T-helper 1 cell treated with Interleukin-12 subunit alpha and Interleukin-12 subunit beta and Interleukin-4 antibody, amounts not matched to agents 30 μg/mL and 1 μg/mL, for 36 hours (primary cell): ENCODE results near the gene USP30.

ENCODE experiments used
- H3K27ac Mint-ChIP-seq: one replicate; pipeline ENCODE4 v1.8.0; 2021; ENCODE audit warnings: mild to moderate bottlenecking, mixed read lengths
- H3K27me3 Mint-ChIP-seq: one replicate; pipeline ENCODE4 v1.8.0; 2021; ENCODE audit warnings: low read depth, mixed read lengths
- H3K36me3 Mint-ChIP-seq: one replicate; pipeline ENCODE4 v1.8.0; 2021; ENCODE audit warnings: low read depth, mixed read lengths
- H3K4me1 Mint-ChIP-seq: one replicate; pipeline ENCODE4 v1.8.0; 2021; ENCODE audit warnings: low read depth, mixed read lengths
- H3K4me3 Mint-ChIP-seq: one replicate; pipeline ENCODE4 v1.8.0; 2021; ENCODE audit warnings: mild to moderate bottlenecking, moderate library complexity, mixed read lengths
- H3K9me3 Mint-ChIP-seq: one replicate; pipeline ENCODE4 v1.8.0; 2021; ENCODE audit warnings: mixed read lengths

Gene USP30

DNA sequence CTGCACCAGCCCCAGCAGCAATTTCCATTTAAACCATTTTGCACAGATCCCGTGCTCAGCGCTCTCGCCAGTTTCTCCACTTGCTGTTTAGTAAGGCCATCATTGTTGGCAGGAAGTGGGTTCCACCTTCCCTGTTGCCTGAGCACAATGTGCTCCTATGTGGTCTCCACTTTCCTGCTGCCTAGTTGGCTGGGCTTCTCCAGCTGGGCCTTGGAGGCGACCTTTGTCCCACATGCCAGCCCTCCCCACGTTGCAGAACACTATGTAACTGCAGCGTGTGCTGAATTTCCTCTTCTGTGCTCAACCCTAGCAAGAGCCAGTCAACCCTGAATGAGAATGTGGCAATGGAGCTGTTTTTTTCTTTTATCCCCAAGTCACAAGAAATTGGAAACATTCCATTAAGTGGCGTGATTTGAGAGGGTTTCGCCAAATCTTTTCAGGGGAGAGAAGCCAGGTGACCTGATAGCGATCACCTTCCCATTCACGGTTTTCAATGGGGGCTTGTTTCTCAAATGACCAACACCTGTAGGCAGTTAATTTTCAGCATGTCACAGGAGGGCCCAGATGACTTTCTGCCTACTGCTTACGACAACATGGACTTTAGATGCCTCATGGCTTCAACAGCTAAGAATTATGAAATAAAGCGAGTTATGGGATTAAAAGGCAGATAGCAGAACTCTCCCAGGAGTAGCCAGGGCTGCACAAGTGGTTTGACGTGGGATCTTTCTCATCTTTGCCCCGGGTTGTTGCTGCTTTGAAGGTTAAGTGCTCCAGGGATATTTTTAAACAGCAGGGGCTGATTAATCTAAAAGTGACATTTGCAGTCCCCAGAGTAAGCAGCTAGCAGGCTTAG is 63.6 kb downstream of the USP30 start, which contains the start of gene ACACB:
TSS of gene ACACB (plus strand) at position 830 of the 853 bp plus-strand sequence. CDS start 22,819 bp downstream, outside the sequence.
- H3K27ac Mint-ChIP-seq, result no peak within 1 kb of the TSS
- H3K9me3 Mint-ChIP-seq, result no peaks in the 10 kb centered on the region
- H3K4me1 Mint-ChIP-seq, result peaks cover 6% of the 10 kb centered on the region
- no peaks in the 10 kb centered on the region for H3K36me3 Mint-ChIP-seq
- no peak within 1 kb of the TSS for H3K4me3 Mint-ChIP-seq
- no peaks in the 10 kb centered on the region for H3K27me3 Mint-ChIP-seq

GRCh38 chr12:109116611-109116949 is 64.2 kb downstream of the USP30 start:
- Mint-ChIP-seq H3K4me3 (no peak overlapping the region), H3K27ac (no peak overlapping the region), H3K4me1 (peaks cover 6% of the 10 kb centered on the region), H3K36me3 (no peaks in the 10 kb centered on the region), H3K27me3 (no peaks in the 10 kb centered on the region), H3K9me3 (no peaks in the 10 kb centered on the region)

GRCh38 chr12:109120095-109120494 is 67.7 kb downstream of the USP30 start:
- Mint-ChIP-seq H3K4me1 (peaks cover under 1% of the 10 kb centered on the region), H3K27ac (no peak overlapping the region), H3K27me3 (no peaks in the 10 kb centered on the region), H3K4me3 (no peak overlapping the region), H3K9me3 (no peaks in the 10 kb centered on the region), H3K36me3 (no peaks in the 10 kb centered on the region)

GRCh38 chr12:109120557-109120956 is 68.2 kb downstream of the USP30 start:
- H3K4me1 Mint-ChIP-seq, result no peaks in the 10 kb centered on the region
- H3K4me3 Mint-ChIP-seq, result no peak overlapping the region
- no peaks in the 10 kb centered on the region for H3K27me3 Mint-ChIP-seq
- H3K27ac Mint-ChIP-seq, result no peak overlapping the region
- H3K9me3 Mint-ChIP-seq, result no peaks in the 10 kb centered on the region
- H3K36me3 Mint-ChIP-seq, result no peaks in the 10 kb centered on the region

GRCh38 chr12:109121346-109121880 is 69.0 kb downstream of the USP30 start:
- Mint-ChIP-seq H3K27ac (no peak overlapping the region), H3K9me3 (no peaks in the 10 kb centered on the region), H3K4me3 (no peak overlapping the region), H3K36me3 (no peaks in the 10 kb centered on the region), H3K4me1 (no peaks in the 10 kb centered on the region), H3K27me3 (no peaks in the 10 kb centered on the region)

DNA sequence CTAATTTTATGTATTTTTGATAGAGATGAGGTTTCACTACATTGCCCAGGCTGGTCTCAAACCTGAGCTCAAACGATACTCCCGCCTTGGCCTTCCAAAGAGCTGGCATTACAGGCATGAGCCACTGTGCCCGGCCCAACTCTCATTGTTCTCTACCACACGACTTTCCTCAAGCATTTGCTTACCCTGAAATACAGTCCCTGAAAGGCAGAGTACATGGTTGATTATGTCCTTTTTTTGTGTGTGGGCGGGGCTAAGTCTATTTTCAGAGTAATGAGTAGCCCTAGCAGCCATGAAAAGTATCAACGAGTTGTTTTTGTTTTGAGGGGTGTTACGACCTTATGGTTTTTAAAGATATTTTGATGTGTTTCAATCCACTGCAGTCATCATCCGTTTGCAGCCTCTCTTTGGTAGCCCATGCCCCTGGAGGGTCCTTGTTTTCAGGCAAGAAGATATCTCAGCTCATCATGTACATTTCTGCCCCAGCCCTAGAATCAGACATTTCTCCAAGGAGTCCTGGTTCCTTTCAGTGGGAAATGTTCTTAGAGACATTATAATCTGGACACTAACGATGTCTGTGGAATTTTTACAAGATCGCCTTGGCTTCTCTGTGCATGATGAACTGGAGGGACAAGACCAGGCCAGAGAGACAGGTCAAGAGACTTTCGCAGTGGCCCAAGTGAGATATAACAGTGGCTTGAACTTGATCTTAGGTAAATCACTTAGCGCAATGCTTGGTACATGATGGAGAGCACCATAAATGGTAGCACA is 72.7 kb downstream of the USP30 start:
- Mint-ChIP-seq H3K27me3 (no peaks in the 10 kb centered on the region), H3K27ac (no peak overlapping the region), H3K4me3 (no peak overlapping the region), H3K4me1 (no peaks in the 10 kb centered on the region), H3K36me3 (no peaks in the 10 kb centered on the region), H3K9me3 (no peaks in the 10 kb centered on the region)

GRCh38 chr12:109125791-109126190 is 73.4 kb downstream of the USP30 start:
- Mint-ChIP-seq H3K27ac (no peak overlapping the region), H3K27me3 (no peaks in the 10 kb centered on the region), H3K4me3 (no peak overlapping the region), H3K9me3 (no peaks in the 10 kb centered on the region), H3K36me3 (no peaks in the 10 kb centered on the region), H3K4me1 (no peaks in the 10 kb centered on the region)

GRCh38 chr12:109126784-109127183 is 74.4 kb downstream of the USP30 start:
- no peaks in the 10 kb centered on the region for H3K27me3 Mint-ChIP-seq
- H3K27ac Mint-ChIP-seq, result no peak overlapping the region
- no peaks in the 10 kb centered on the region for H3K9me3 Mint-ChIP-seq
- H3K4me1 Mint-ChIP-seq, result no peaks in the 10 kb centered on the region
- no peak overlapping the region for H3K4me3 Mint-ChIP-seq
- no peaks in the 10 kb centered on the region for H3K36me3 Mint-ChIP-seq

DNA sequence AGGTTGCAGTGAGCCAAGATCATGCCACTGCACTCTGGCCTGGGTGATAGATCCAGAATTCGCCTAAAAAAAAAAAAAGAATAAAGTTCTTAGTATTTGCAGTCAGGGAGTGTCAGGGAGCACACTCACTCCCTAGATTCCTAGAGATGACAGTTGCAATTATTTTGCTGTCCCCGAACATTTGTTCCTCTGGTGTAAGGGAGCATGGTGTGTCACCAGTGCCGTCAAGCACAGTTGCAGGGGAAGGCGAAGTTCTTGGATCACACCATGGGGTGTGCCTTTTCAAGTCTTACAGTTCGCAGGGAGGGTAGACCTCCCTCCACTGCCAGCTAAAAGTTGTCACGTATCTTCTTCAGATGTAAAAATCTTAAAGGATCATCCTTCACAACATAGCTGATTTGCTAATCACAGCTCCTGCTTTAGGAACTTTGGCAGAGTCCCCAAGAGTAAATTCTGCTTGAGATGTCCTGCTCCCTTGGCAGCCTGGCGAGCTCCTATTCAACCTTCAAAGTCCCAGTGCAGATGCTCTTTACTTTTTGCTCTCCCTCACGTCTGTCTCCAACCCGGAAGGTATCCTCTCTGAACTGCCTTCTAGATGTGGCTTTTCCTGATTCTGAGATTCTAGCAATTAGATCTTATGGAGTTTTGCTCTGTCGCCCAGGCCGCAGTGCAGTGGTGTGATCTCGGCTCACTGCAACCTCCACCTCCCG is 75.3 kb downstream of the USP30 start:
- Mint-ChIP-seq H3K36me3 (no peaks in the 10 kb centered on the region), H3K9me3 (no peaks in the 10 kb centered on the region), H3K27me3 (no peaks in the 10 kb centered on the region), H3K27ac (no peak overlapping the region), H3K4me3 (no peak overlapping the region), H3K4me1 (no peaks in the 10 kb centered on the region)

DNA sequence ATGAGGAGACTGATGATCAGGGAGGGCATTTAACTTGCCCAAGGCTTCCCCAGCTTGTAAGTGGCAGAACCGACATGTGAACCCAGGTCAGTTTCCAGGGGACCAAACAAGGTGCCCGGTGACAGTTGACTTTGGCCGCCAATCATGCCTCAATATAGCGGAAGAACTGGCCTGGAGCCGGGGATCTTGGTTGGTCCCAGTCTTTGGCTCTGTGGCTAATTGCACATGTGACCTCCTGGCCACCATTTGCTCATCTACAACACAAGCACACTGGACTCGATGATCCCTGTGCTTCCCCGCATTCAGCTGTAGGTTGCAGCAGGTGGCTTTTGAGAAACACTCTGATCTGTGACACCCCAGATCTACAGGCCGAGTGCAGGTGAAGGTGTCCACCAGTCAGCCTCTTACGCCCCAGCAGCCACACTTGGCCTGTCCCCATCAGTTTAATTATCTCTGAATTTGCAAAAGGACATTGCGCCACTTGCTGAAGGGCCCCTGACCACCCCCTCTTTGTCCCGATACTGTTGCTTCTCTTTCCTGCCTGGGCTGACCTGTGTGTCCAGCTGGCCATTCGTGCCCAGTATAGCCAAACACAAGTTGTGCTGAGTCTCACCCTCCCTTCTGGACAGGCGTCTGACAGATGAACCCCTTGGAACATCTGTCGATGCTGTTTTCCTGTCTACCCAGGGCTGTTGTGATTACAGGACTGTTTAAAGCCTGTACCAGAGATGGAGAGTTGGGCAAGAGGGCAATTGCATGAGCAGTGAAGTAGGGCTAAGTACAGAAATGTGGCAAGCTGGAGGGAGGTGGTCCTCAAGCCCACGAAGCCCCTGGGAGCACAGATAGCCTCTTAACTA is 78.1 kb downstream of the USP30 start:
- no peak overlapping the region for H3K27ac Mint-ChIP-seq
- peaks cover 5% of the 10 kb centered on the region for H3K27me3 Mint-ChIP-seq
- H3K4me3 Mint-ChIP-seq, result no peak overlapping the region
- no peaks in the 10 kb centered on the region for H3K36me3 Mint-ChIP-seq
- H3K9me3 Mint-ChIP-seq, result no peaks in the 10 kb centered on the region
- no peaks in the 10 kb centered on the region for H3K4me1 Mint-ChIP-seq

- Mint-ChIP-seq H3K27ac (no peak overlapping the region), H3K36me3 (no peaks in the 10 kb centered on the region), H3K4me3 (no peak overlapping the region), H3K27me3 (peaks cover 5% of the 10 kb centered on the region), H3K9me3 (peaks cover 3% of the 10 kb centered on the region), H3K4me1 (no peaks in the 10 kb centered on the region)
Observed at GRCh38 chr12:109131154-109132050, 79.0 kb downstream of the USP30 start.

- no peaks in the 10 kb centered on the region for H3K36me3 Mint-ChIP-seq
- H3K4me3 Mint-ChIP-seq, result no peak overlapping the region
- no peak overlapping the region for H3K27ac Mint-ChIP-seq
- peaks cover 13% of the 10 kb centered on the region for H3K27me3 Mint-ChIP-seq
- H3K9me3 Mint-ChIP-seq, result peaks cover 8% of the 10 kb centered on the region
- no peaks in the 10 kb centered on the region for H3K4me1 Mint-ChIP-seq
Observed at GRCh38 chr12:109134186-109134917, 82.0 kb downstream of the USP30 start.
